CD8-positive, alpha-beta memory T cell (primary cell): ENCODE data around the gene HSD17B11. TPM values are rescaled to one million over a fixed set of nuclear protein-coding genes. Genes with fewer than 3 reads are reported as not detected.
"Not testable (repeated sequence)": the region's sequence is repeated elsewhere in the genome, so short reads cannot be mapped to it uniquely, and the experiment has no call there.

ENCODE experiments used
- CTCF ChIA-PET: fragments of 350-600 bp; sonication (Branson Sonifier 250); formaldehyde crosslinking; loops from one replicate; lab custom pipeline; 2021; ENCODE audit warnings: antibody characterized with exemption; lab: Charles Lee
- POLR2A ChIA-PET: fragments of 350-600 bp; sonication (Branson Sonifier 250); formaldehyde crosslinking; loops from one replicate; lab custom pipeline; 2021; ENCODE audit warnings: antibody characterized with exemption; lab: Charles Lee
- DNase-seq, 5 donors: peaks; one replicate each; pipeline versions ENCODE4 v3.0.0 to v3.0.0-alpha.2; 2020 to 2022; ENCODE audit warnings: mixed read lengths in 1 of 5
- H3K27ac ChIP-seq: one replicate; pipeline ENCODE4 v1.7.0; 2013; ENCODE audit warnings: low read depth, mild to moderate bottlenecking, low read length, moderate library complexity
- H3K27me3 ChIP-seq: 2 replicates; pipeline ENCODE4 v1.7.0; 2013; ENCODE audit warnings: low read length, mild to moderate bottlenecking; ENCODE audit not compliant: insufficient read depth, poor library complexity, severe bottlenecking
- H3K36me3 ChIP-seq: 2 replicates; pipeline ENCODE4 v1.7.0; 2013; ENCODE audit warnings: mild to moderate bottlenecking, low read length, moderate library complexity; ENCODE audit not compliant: insufficient read depth
- H3K4me1 ChIP-seq: 2 replicates; pipeline ENCODE4 v1.7.0; 2013; ENCODE audit warnings: mild to moderate bottlenecking, low read length, moderate library complexity; ENCODE audit not compliant: insufficient read depth
- H3K4me3 ChIP-seq: 2 replicates; pipeline ENCODE4 v1.7.0; 2013; ENCODE audit warnings: mild to moderate bottlenecking, low read length
- H3K9me3 ChIP-seq: 2 replicates; pipeline ENCODE4 v1.7.0; 2013; ENCODE audit warnings: mild to moderate bottlenecking, low read length
- H3K27ac Mint-ChIP-seq, 8 donors: one replicate each; pipeline ENCODE4 v1.8.0; 2020 to 2021; ENCODE audit warnings: mixed read lengths in 8 of 8, mild to moderate bottlenecking in 6 of 8, inconsistent platforms in 3 of 8, moderate library complexity in 3 of 8
- H3K27me3 Mint-ChIP-seq, 2 donors: one replicate each; pipeline ENCODE4 v1.8.0; 2020 to 2021; ENCODE audit warnings: mixed read lengths in 2 of 2, mild to moderate bottlenecking in 1 of 2, moderate library complexity in 1 of 2
- H3K36me3 Mint-ChIP-seq, 3 donors: one replicate each; pipeline ENCODE4 v1.8.0; 2020 to 2021; ENCODE audit warnings: mixed read lengths in 3 of 3, inconsistent platforms in 1 of 3, mild to moderate bottlenecking in 1 of 3
- H3K4me1 Mint-ChIP-seq, 3 donors: one replicate each; pipeline ENCODE4 v1.8.0; 2020 to 2021; ENCODE audit warnings: mixed read lengths in 3 of 3, inconsistent platforms in 1 of 3, mild to moderate bottlenecking in 1 of 3
- H3K4me3 Mint-ChIP-seq, 7 donors: one replicate each; pipeline ENCODE4 v1.8.0; 2020 to 2021; ENCODE audit warnings: mixed read lengths in 7 of 7, mild to moderate bottlenecking in 6 of 7, moderate library complexity in 4 of 7, inconsistent platforms in 2 of 7
- H3K9me3 Mint-ChIP-seq, 5 donors: one replicate each; pipeline ENCODE4 v1.8.0; 2020 to 2022; ENCODE audit warnings: mixed read lengths in 5 of 5, mild to moderate bottlenecking in 3 of 5, moderate library complexity in 2 of 5, inconsistent platforms in 1 of 5
- polyA plus RNA-seq: library from polyadenylated mRNA; unstranded; fragments of 300-500 nt; fragmentation: Illumina TruSeq; gene quantifications from one replicate; pipeline ENCODE4 v1.2.3, GENCODE V29; 2021
- total RNA-seq, 2 experiments: library from RNA; stranded (reverse); gene quantifications; one replicate each; pipeline ENCODE4 v1.2.3, GENCODE V29; 2021

HSD17B11 gene
- total and polyA plus RNA-seq, 3 experiments from 2014 or later, result 26.7 to 89.0 (median 27.0) TPM

DNA sequence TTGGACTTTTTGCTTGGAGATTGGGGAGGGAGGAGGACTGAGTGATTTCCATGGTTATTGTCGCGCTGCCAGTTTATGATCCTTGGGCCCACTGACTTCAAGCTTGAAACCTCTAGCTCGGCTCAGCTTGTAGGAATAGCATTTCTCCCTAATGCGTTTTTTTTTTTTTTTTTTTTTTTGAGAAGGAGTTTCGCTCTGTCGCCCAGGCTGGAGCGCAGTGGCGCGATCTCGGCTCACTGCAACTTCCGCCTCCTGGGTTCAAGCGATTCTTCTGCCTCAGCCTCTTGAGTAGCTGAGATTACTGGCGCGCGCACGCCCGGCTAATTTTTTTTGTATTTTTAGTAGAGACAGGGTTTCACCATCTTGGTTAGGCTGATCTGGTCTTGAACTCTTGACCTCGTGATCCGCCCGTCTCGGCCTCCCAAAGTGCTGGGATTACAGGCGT, 33.1 kb upstream of the HSD17B11 start:
- H3K36me3 ChIP-seq, H3K27ac ChIP-seq, H3K9me3 ChIP-seq, H3K27me3 ChIP-seq, DNase-seq, CTCF ChIA-PET, H3K9me3 Mint-ChIP-seq, H3K27me3 Mint-ChIP-seq: not testable (repeated sequence)
- Mint-ChIP-seq H3K4me3 (peak overlapping the region; percentile 97 to 100 (median 99)), H3K27ac (peak overlapping the region in 7 of 8 donors; percentile 17 to 98 (median 45)), H3K36me3 (peaks cover 0 to 14% (median 0%) of the 10 kb centered on the region in 3 donors), H3K4me1 (peaks cover 44 to 64% (median 60%) of the 10 kb centered on the region in 3 donors)
- Histone ChIP-seq H3K4me1 (peaks cover 31% of the 10 kb centered on the region), H3K4me3 (peak overlapping the region; percentile 93)
- POLR2A ChIA-PET, result interaction anchor here (0.6 to 0.7 kb wide), 2 partner anchors 13 to 34 kb away, joined by 3 to 4 read pairs; no protein-coding TSS in a partner anchor

DNA sequence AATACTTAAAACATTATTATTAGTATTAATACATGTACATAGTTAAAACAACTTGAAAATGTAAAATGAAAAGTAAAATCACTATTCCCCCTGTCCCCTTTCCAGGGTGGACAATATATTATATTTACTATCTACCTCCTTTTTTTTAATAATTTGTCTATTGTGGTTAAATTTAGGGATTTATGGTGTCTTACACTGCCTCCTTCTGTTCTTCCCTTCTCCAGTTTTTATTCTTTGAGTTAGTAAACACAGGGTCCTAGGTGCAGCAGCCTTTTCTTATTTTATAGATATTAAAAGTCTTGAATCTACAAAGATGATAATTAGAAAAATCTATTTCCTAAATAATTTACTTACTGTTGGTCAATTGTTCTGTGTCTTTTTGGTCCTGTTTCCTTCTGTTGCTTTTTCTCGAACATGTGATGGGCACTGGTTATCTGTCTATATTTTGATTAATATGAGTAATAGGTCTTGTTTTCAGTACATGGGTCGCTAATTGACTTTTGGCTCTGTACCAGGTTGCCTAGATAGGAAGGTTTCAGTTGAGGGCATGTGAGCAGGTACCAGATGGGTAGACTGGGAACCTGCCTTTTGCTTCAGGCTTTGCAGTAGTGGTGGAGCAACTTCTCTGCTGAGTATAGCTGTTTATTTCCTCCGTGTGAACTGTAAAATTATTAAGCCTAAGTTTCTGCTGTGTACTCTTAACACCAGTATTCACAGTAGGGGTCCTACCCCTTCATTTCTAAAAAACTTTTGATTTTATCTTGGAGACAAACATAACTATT, 32.5 kb upstream of the HSD17B11 start:
- no peaks in the 10 kb centered on the region for H3K27me3 ChIP-seq
- H3K4me1 Mint-ChIP-seq, result peaks cover 41 to 60% (median 56%) of the 10 kb centered on the region in 3 donors
- H3K4me1 ChIP-seq, result peaks cover 31% of the 10 kb centered on the region
- H3K27me3 Mint-ChIP-seq, result peaks cover 0 to 4% of the 10 kb centered on the region in 2 donors
- peak overlapping the region; percentile 93 for H3K4me3 ChIP-seq
- H3K27ac ChIP-seq, result no peak overlapping the region
- CTCF ChIA-PET, result interaction anchor here (1.2 to 3.5 kb wide), 3 partner anchors 32 to 48 kb away, joined by 3 to 16 read pairs (median 9); partner anchors contain the start of gene HSD17B11
- no peak for DNase-seq
- POLR2A ChIA-PET, result interaction anchor here (0.6 to 2.9 kb wide), 2 partner anchors 14 to 32 kb away, joined by 3 to 38 read pairs; partner anchors contain the start of gene HSD17B11
- H3K36me3 ChIP-seq, result no peaks in the 10 kb centered on the region
- no peaks in the 10 kb centered on the region for H3K9me3 Mint-ChIP-seq
- peak overlapping the region; percentile 97 to 100 (median 99) for H3K4me3 Mint-ChIP-seq
- peak overlapping the region; percentile 29 to 100 (median 88) for H3K27ac Mint-ChIP-seq
- peaks cover 0 to 14% (median 0%) of the 10 kb centered on the region in 3 donors for H3K36me3 Mint-ChIP-seq
- H3K9me3 ChIP-seq, result no peaks in the 10 kb centered on the region

DNA sequence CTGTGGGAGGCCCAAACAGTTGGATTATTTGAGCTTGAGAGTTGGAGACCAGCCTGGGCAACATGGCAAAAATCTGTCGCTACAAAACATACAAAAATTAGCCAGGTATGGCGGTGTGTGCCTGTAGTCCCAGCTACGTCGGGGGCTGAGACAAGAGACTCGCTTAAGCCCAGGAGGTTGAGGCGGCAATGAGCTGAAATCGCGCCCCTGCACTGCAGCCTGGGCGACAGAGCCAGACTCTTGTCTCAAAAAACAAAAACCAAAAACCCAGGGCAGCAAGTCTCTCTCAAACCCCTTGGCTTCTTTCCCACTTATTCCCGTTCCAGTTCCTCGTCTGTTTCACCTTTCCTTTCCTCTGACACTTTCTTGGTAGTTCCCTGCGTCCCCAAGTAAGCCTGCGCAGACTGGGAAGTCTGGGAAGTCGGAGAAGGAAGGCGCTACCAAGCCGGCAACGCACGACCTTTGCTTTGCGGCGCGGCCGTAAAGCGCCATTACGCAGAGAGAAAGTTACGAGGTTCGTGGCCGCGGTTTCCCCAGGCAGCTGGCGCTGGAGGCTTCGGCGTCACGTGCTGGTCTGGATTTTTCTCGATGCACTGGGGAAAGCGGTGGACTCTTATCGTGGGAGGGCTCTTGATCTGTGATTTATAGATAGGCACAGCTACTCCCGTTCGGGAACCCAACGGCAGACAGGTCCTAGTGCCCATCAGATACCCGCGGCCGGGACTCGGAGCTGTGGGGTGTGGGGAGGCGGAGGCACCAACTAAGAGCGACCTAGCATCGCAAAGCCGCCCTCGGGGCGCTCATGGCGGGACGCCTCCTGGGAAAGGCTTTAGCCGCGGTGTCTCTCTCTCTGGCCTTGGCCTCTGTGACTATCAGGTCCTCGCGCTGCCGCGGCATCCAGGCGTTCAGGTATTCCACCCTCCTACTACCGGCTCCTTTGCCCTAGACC, 31.4 kb upstream of the HSD17B11 start, which contains the start of gene NUDT9:
Gene NUDT9 (plus strand): TSS at position 470 of the 949 bp plus-strand sequence. CDS start 333 bp downstream, at position 803.
- H3K9me3 Mint-ChIP-seq, result no peaks in the 10 kb centered on the region
- peaks cover 0 to 14% (median 0%) of the 10 kb centered on the region in 3 donors for H3K36me3 Mint-ChIP-seq
- ChIA-PET POLR2A (interaction anchor here (0.6 to 2.9 kb wide), 2 partner anchors 31 to 487 kb away, joined by 3 to 38 read pairs; partner anchors contain the start of gene HSD17B11), CTCF (interaction anchor here (0.7 to 3.5 kb wide), 5 partner anchors 31 to 47 kb away, joined by 3 to 16 read pairs (median 3); partner anchors contain the start of gene HSD17B11)
- Histone ChIP-seq H3K9me3 (no peaks in the 10 kb centered on the region), H3K36me3 (no peaks in the 10 kb centered on the region), H3K4me3 (peak within 1 kb of the TSS; percentile 93), H3K27ac (peak within 1 kb of the TSS; percentile 86), H3K27me3 (no peaks in the 10 kb centered on the region), H3K4me1 (peaks cover 31% of the 10 kb centered on the region)
- peaks cover 31 to 48% (median 44%) of the 10 kb centered on the region in 3 donors for H3K4me1 Mint-ChIP-seq
- H3K27ac Mint-ChIP-seq, result peak within 1 kb of the TSS; percentile 95 to 100 (median 98)
- H3K4me3 Mint-ChIP-seq, result peak within 1 kb of the TSS; percentile 97 to 100 (median 99)
- peak; percentile 85 to 92 (median 88) for DNase-seq
- peaks cover 0 to 4% of the 10 kb centered on the region in 2 donors for H3K27me3 Mint-ChIP-seq

DNA sequence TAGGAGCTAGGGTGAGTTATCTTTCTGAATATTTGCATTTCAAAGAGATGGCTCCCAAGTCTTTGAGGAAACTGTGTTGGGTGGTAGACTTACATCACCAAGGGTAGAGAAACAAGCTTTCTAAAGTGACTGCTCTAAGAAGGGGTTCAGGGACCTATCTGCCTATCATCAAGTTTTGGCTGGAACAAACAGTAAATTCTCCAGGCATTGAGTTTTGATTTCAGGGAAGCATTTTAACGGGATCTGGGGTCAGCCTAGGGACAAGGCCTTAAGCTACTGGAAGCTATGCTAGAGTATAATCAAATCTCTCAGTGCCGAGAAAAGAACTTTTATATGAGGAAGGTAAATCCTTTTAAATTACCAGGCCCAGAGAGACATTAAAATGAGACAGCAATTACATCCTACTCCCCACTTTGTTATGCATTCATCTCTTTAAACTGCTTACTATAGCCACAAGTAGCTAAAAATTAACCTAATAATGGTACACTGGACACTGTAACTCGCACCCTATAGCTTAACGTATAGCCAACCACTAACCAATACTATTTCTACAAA, 29.4 kb upstream of the HSD17B11 start:
- POLR2A ChIA-PET, result no interaction called here
- peak overlapping the region in 5 of 7 donors; percentile 4 to 97 (median 29) for H3K4me3 Mint-ChIP-seq

DNA sequence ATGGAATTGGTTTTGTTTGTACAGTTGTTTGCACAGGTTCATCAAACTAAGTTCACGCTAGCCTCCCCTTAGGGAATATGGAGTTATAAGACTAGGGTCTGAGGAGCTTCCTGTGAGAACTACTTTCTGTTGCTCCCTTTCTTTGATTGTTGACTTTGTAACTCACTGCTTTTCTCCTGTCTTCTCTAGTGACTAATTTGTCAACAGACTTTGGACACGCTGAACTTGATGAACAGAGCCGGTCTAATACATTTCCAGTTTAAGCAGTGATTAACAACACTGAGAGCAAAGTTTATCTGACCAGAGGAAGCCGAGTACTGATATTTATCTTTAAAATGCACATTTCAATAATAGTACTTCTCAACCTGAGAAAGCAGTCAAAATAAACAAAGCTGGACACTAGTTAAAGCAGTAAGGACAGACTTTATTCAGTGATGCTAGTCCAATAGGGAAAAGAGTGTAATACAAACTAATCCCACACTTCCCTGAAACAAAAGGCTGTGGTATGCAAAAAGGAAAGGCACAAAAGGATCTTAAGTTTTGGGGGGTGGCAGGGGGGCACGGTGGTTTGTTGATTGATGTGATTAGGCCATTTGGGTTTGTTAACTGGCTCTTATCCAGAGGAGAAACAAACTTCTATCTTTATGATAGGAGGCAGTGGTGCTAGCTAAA, 28.7 kb upstream of the HSD17B11 start:
- no peaks in the 10 kb centered on the region for H3K27me3 ChIP-seq
- Mint-ChIP-seq H3K27ac (peak overlapping the region in 4 of 8 donors; percentile 10 to 61 (median 12)), H3K4me3 (peak overlapping the region in 3 of 7 donors; percentile 18 to 46 (median 34)), H3K9me3 (no peaks in the 10 kb centered on the region), H3K36me3 (peaks cover 0 to 11% (median 0%) of the 10 kb centered on the region in 3 donors), H3K27me3 (peaks cover 0 to 4% of the 10 kb centered on the region in 2 donors), H3K4me1 (peaks cover 24 to 33% (median 31%) of the 10 kb centered on the region in 3 donors)
- H3K27ac ChIP-seq, result no peak overlapping the region
- peaks cover 27% of the 10 kb centered on the region for H3K4me1 ChIP-seq
- no peak for DNase-seq
- no peaks in the 10 kb centered on the region for H3K9me3 ChIP-seq
- CTCF ChIA-PET, result interaction anchor here (3.5 kb wide), 1 partner anchor 29 kb away, joined by 16 read pairs; the partner anchor contains the start of gene HSD17B11
- no peaks in the 10 kb centered on the region for H3K36me3 ChIP-seq
- POLR2A ChIA-PET, result no interaction called here
- H3K4me3 ChIP-seq, result no peak overlapping the region

More for the DNA sequence above, 29.4 kb upstream of the HSD17B11 start:
- CTCF ChIA-PET, result interaction anchor here (1.4 to 3.5 kb wide), 2 partner anchors 29 to 45 kb away, joined by 6 to 16 read pairs; partner anchors contain the start of gene HSD17B11
- Histone ChIP-seq H3K4me3 (no peak overlapping the region), H3K36me3 (no peaks in the 10 kb centered on the region), H3K4me1 (peaks cover 31% of the 10 kb centered on the region), H3K9me3 (no peaks in the 10 kb centered on the region), H3K27ac (no peak overlapping the region), H3K27me3 (no peaks in the 10 kb centered on the region)
- Mint-ChIP-seq H3K4me1 (peaks cover 26 to 38% (median 37%) of the 10 kb centered on the region in 3 donors), H3K36me3 (peaks cover 0 to 11% (median 0%) of the 10 kb centered on the region in 3 donors), H3K9me3 (no peaks in the 10 kb centered on the region), H3K27me3 (peaks cover 0 to 4% of the 10 kb centered on the region in 2 donors), H3K27ac (peak overlapping the region in 5 of 8 donors; percentile 10 to 98 (median 43))
- DNase-seq, result no peak

DNA sequence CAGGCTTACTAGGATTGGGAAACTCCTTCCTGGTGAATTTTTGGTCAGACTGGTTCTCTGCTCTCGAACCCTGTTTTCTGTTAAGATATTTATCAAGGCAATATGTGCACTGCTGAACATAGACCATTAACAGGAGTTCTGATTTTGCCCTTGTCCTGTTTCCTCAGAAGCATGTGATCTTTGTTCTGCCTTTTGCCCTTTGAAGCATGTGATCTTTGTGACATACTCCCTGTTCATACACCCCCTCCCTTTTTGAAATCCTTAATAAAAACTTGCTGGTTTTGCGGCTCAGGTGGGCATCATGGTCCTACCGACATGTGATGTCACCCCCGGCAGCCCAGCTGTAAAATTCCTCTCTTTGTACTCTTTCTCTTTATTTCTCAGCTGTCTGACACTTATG, 27.4 kb upstream of the HSD17B11 start:
- H3K4me3 ChIP-seq, H3K9me3 Mint-ChIP-seq, DNase-seq, H3K9me3 ChIP-seq, H3K36me3 ChIP-seq, H3K27ac ChIP-seq, H3K27me3 ChIP-seq, CTCF ChIA-PET, POLR2A ChIA-PET, H3K27ac Mint-ChIP-seq, H3K27me3 Mint-ChIP-seq: not testable (repeated sequence)
- Mint-ChIP-seq H3K4me1 (peaks cover 15 to 21% (median 19%) of the 10 kb centered on the region in 3 donors), H3K4me3 (peak overlapping the region in 1 of 7 donors; percentile 20), H3K36me3 (peaks cover 0 to 11% (median 0%) of the 10 kb centered on the region in 3 donors)
- H3K4me1 ChIP-seq, result peaks cover 14% of the 10 kb centered on the region
